ENCODE measurements around the gene ASTN2.

- no peak for TF ChIP-seq CTCF (IDR thresholded peaks at IDR 0.05; ENCODE audit: low read depth, low read length, poor library complexity, severe bottlenecking)
- TF ChIP-seq EZH2phosphoT487 (IDR thresholded peaks at IDR 0.05; ENCODE audit: borderline replicate concordance, low read length) = no peak
These were observed 423.8 kb downstream of the ASTN2 start for GRCh38 chr9:116991051-116991450.

Data from DOHH2 (cell line).